Stomach (tissue), 4 donors: ENCODE data around the gene TREM2.

ENCODE experiments used
- CTCF ChIP-seq, 7 experiments: fragments of 450-650 bp in 4 of 7; fragments of 200-600 bp in 3 of 7; sonication (generic) in 3 of 7; IDR thresholded peaks; one replicate each; pipeline ENCODE4 v1.5.1; 2016 to 2019; ENCODE audit warnings: antibody characterized with exemption in 7 of 7, control low read depth in 2 of 7, mild to moderate bottlenecking in 1 of 7
- POLR2A ChIP-seq, 4 donors: fragments of 450-650 bp; IDR thresholded peaks; one replicate each; pipeline ENCODE4 v1.6.1; 2016; ENCODE audit warnings: antibody characterized with exemption in 4 of 4, control low read depth in 2 of 4, mild to moderate bottlenecking in 1 of 4, moderate library complexity in 1 of 4

GRCh38 chr6:41204156-41204555 is 41.2 kb upstream of the TREM2 start:
- TF ChIP-seq CTCF (IDR thresholded peaks at IDR 0.05) (no peak), POLR2A (IDR thresholded peaks at IDR 0.05) (no peak)
